Peyer's patch (tissue), 4 donors: ENCODE results near the gene NHEJ1.

Experiments used
- POLR2A ChIP-seq, 2 donors: fragments of 450-650 bp; IDR thresholded peaks; one replicate each; pipeline ENCODE4 v1.5.1; 2017; ENCODE audit warnings: antibody characterized with exemption in 2 of 2, mild to moderate bottlenecking in 2 of 2, moderate library complexity in 2 of 2
- TF ChIP-seq, protein P1 (sequence below), 6 experiments: fragments of 450-650 bp in 4 of 6; fragments of 200-600 bp in 2 of 6; sonication (generic) in 1 of 6; IDR thresholded peaks; one replicate each; pipeline ENCODE4 v1.5.1; 2017 to 2019; ENCODE audit warnings: antibody characterized with exemption in 6 of 6, mild to moderate bottlenecking in 3 of 6, moderate library complexity in 1 of 6

DNA sequence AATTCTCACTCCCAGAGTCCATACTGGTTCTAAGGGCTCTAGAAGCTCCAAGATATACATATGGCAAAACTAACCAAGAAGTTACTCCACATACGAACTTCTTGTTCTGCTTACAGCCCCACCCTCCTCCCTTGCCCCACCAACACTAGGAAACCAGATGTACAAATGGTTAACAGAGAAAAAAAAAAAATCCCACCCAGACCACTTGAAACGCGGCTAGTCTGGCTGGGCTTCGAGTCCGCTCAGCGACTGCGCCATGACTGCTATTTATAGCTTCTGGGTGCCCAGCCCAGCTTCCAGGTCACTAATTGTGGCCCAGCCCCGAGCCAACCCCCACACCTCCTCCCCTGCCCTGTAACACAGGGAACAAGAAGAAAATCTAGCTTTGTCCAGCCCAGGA is 52.9 kb downstream of the NHEJ1 start:
- TF ChIP-seq, protein P1, sequence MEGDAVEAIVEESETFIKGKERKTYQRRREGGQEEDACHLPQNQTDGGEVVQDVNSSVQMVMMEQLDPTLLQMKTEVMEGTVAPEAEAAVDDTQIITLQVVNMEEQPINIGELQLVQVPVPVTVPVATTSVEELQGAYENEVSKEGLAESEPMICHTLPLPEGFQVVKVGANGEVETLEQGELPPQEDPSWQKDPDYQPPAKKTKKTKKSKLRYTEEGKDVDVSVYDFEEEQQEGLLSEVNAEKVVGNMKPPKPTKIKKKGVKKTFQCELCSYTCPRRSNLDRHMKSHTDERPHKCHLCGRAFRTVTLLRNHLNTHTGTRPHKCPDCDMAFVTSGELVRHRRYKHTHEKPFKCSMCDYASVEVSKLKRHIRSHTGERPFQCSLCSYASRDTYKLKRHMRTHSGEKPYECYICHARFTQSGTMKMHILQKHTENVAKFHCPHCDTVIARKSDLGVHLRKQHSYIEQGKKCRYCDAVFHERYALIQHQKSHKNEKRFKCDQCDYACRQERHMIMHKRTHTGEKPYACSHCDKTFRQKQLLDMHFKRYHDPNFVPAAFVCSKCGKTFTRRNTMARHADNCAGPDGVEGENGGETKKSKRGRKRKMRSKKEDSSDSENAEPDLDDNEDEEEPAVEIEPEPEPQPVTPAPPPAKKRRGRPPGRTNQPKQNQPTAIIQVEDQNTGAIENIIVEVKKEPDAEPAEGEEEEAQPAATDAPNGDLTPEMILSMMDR (IDR thresholded peaks at IDR 0.05), result no peak
- TF ChIP-seq POLR2A (IDR thresholded peaks at IDR 0.05), result no peak
